Measurements from ENCODE around the gene PDE5A. TPM values are rescaled to one million over a fixed set of nuclear protein-coding genes. Genes with fewer than 3 reads are reported as not detected.
A peak's percentile ranks its signal among the peaks of the same experiment; 100 is the strongest.

PDE5A gene
- total RNA-seq, 1 donor from 2014 or later = 27.1 TPM

DNA sequence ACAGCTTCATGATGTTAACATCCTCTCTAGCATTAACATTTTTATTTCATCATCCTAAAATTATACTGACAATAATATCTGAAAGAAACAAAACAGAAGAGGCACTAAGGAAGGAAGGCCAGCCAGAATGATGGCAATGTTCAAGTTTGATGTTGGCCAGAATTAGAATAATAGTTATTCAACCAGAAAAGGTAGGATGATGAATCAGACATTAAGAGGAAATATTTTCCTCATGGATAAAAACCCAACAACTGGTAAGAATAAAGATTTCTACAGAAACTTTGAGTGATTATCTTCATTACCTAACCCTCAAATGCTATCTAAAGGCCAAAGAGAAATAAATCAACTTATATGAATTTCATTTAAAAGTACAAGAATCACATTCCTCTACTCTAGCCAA, 105.2 kb downstream of the PDE5A start:
- TF ChIP-seq, protein P1, sequence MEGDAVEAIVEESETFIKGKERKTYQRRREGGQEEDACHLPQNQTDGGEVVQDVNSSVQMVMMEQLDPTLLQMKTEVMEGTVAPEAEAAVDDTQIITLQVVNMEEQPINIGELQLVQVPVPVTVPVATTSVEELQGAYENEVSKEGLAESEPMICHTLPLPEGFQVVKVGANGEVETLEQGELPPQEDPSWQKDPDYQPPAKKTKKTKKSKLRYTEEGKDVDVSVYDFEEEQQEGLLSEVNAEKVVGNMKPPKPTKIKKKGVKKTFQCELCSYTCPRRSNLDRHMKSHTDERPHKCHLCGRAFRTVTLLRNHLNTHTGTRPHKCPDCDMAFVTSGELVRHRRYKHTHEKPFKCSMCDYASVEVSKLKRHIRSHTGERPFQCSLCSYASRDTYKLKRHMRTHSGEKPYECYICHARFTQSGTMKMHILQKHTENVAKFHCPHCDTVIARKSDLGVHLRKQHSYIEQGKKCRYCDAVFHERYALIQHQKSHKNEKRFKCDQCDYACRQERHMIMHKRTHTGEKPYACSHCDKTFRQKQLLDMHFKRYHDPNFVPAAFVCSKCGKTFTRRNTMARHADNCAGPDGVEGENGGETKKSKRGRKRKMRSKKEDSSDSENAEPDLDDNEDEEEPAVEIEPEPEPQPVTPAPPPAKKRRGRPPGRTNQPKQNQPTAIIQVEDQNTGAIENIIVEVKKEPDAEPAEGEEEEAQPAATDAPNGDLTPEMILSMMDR (IDR thresholded peaks at IDR 0.05; ENCODE audit: unreplicated experiment) = no peak

DNA sequence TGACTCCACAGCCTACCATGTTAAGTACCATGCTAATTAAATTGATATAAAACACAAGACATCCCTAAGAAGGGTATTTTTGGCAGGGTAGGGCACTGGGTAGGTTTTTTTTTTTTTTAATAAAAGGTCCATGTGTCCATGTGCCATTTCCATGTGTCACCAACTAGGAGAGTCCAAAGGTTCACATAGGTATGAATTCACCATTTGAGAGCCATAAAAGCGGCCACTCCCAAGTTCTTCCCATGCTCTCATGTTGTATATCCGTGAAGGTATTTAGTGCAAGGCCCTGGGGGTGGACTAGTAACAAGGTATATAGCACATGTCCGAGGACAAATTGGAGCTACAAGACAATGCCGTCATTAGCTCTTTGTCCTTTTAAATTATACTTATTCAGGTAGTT, 107.3 kb downstream of the PDE5A start:
- peaks cover 4% of the 10 kb centered on the region for H3K4me1 Mint-ChIP-seq
- no peak overlapping the region for H3K4me3 Mint-ChIP-seq
- H3K27me3 Mint-ChIP-seq (ENCODE audit: low read depth) = no peaks in the 10 kb centered on the region
- TF ChIP-seq, protein P1 (IDR thresholded peaks at IDR 0.05; ENCODE audit: unreplicated experiment) = no peak
- no peaks in the 10 kb centered on the region for H3K9me3 Mint-ChIP-seq
- no peak overlapping the region for H3K27ac Mint-ChIP-seq
- DNase-seq (ENCODE audit: low spot score in 2 of 2, unreplicated experiment in 2 of 2) = no peak
- H3K36me3 Mint-ChIP-seq = peaks cover 20% of the 10 kb centered on the region

More for the DNA sequence above, 105.2 kb downstream of the PDE5A start:
- H3K4me3 Mint-ChIP-seq = no peak overlapping the region
- peaks cover 13% of the 10 kb centered on the region for H3K36me3 Mint-ChIP-seq
- no peak for DNase-seq (ENCODE audit: low spot score in 2 of 2, unreplicated experiment in 2 of 2)
- peaks cover 4% of the 10 kb centered on the region for H3K4me1 Mint-ChIP-seq
- H3K27me3 Mint-ChIP-seq (ENCODE audit: low read depth) = no peaks in the 10 kb centered on the region
- H3K9me3 Mint-ChIP-seq = no peaks in the 10 kb centered on the region
- no peak overlapping the region for H3K27ac Mint-ChIP-seq

DNA sequence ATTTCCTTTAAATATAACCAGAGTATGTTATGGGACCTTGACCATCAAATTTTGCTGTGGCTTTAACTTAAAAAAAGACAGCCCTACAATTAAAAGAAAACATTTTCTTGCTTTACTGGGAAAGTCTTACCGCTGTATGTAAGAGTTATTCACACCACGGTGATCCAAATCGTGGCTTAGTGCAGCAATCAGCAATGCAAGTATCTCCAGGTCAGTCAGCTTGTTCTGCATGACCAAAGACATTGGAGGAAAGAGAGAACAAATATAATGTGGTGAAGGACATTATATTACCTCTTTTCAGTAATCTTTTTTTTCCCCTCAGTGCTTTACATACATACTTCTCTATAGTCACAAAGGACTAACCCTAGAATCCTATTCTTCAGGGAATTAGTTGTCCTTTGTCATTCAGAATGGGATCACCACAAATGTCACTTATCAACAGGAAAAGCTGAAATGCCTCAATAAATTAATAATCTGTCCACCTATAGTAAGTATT, 109.6 kb downstream of the PDE5A start:
- Mint-ChIP-seq H3K27ac (no peak overlapping the region), H3K4me1 (peaks cover 4% of the 10 kb centered on the region), H3K27me3 (ENCODE audit: low read depth) (no peaks in the 10 kb centered on the region), H3K4me3 (no peak overlapping the region), H3K9me3 (no peaks in the 10 kb centered on the region), H3K36me3 (peaks cover 14% of the 10 kb centered on the region)
- TF ChIP-seq, protein P1 (IDR thresholded peaks at IDR 0.05; ENCODE audit: unreplicated experiment) = no peak
- no peak for DNase-seq (ENCODE audit: low spot score in 2 of 2, unreplicated experiment in 2 of 2)

DNA sequence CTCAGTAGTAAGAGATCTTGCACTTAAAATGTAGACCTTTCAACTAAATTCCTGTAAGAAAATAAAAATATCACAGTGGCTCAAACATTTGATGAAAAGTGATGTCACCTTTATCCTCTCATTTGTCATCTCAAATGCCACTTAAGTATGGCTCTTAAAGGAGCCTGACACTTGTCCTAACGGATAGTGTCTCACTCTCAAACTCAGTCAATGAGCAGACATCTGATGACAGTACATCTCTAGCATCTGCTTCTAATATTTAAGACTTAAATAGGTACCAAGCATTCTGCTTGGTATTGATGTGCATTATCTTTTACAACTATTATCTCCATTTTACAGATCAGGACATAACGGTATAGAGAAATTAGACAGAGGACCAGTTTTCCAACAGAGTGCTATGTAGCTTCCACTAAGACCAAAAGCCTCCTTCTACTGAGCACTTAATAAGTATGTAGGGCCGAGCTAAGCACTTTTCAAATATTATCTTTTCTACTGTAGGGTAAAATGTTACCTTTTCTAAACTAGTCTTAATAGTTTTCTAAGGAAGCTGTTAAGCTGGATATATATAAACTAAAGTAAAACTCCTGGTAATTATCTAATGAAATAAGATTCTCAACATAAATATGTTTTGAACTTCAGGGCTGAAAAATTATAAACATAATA, 110.2 kb downstream of the PDE5A start:
- no peaks in the 10 kb centered on the region for H3K27me3 Mint-ChIP-seq (ENCODE audit: low read depth)
- TF ChIP-seq, protein P1 (IDR thresholded peaks at IDR 0.05; ENCODE audit: unreplicated experiment) = no peak
- no peak overlapping the region for H3K4me3 Mint-ChIP-seq
- H3K27ac Mint-ChIP-seq = peak overlapping the region; percentile 54
- peaks cover 18% of the 10 kb centered on the region for H3K36me3 Mint-ChIP-seq
- no peak for DNase-seq (ENCODE audit: low spot score in 2 of 2, unreplicated experiment in 2 of 2)
- no peaks in the 10 kb centered on the region for H3K9me3 Mint-ChIP-seq
- peaks cover 4% of the 10 kb centered on the region for H3K4me1 Mint-ChIP-seq

DNA sequence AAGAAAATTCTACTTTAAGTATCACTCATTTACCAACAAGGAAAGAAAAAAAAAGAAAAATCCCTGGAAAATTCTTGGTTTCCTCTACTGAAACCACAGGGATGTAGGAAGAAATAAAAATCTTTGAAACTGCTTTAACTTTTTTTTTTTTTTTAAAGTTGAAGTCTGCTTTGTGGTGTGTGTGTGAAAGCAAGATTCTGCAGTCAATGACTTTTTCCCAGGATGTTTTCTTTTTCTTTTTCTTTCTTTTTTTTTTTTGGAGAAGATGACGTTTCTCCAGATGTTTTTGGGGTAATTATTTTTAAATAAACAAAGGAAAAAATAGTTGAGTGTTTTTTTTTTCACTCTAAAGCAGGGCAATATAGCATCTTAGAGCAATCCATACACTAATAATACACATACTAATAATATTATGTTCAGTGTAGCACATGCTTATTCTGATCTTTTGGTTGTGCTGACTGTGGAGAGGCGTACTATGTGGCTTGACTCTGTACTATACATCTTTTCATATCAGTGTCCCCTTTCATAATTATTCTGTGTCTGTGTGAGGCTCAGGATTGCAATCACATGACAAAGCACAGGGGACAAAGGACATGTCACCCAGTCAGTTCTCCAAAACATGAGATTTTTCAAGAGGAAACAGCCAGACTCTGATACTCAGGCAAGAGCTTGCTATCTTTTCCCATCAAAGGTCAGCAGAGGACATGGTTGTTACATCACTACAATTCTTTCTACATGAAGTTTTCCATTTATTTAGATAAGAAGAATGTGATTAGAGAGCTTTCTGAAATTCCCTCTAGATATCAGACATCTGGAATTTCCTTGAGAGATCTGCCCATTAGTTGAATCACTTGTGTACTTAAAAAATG, 111.0 kb downstream of the PDE5A start:
- Mint-ChIP-seq H3K27ac (peak overlapping the region; percentile 54), H3K27me3 (ENCODE audit: low read depth) (no peaks in the 10 kb centered on the region), H3K9me3 (no peaks in the 10 kb centered on the region), H3K36me3 (peaks cover 20% of the 10 kb centered on the region), H3K4me1 (peaks cover 4% of the 10 kb centered on the region), H3K4me3 (no peak overlapping the region)
- TF ChIP-seq, protein P1 (IDR thresholded peaks at IDR 0.05; ENCODE audit: unreplicated experiment) = no peak
- no peak for DNase-seq (ENCODE audit: low spot score in 2 of 2, unreplicated experiment in 2 of 2)
